Stomach smooth muscle (tissue), 2 donors: ENCODE measurements around the gene SCYL2.
"Not testable (repeated sequence)": the region's sequence is repeated elsewhere in the genome, so short reads cannot be mapped to it uniquely, and the experiment has no call there.

Source experiments
- H3K27ac ChIP-seq: one replicate; pipeline ENCODE4 v1.7.0; 2013; ENCODE audit warnings: mild to moderate bottlenecking, low read length, inconsistent platforms
- H3K27me3 ChIP-seq, 2 donors: one replicate each; pipeline ENCODE4 v1.7.0; 2013; ENCODE audit warnings: low read length in 2 of 2; ENCODE audit not compliant: insufficient read depth in 2 of 2, control insufficient read depth in 1 of 2
- H3K36me3 ChIP-seq, 2 donors: one replicate each; pipeline ENCODE4 v1.7.0; 2013; ENCODE audit warnings: low read length in 2 of 2; ENCODE audit not compliant: control insufficient read depth in 2 of 2, insufficient read depth in 2 of 2
- H3K4me1 ChIP-seq: one replicate; pipeline ENCODE4 v1.7.0; 2013; ENCODE audit warnings: low read length; ENCODE audit not compliant: control insufficient read depth, insufficient read depth
- H3K4me3 ChIP-seq, 2 donors: one replicate each; pipeline ENCODE4 v1.7.0; 2013; ENCODE audit warnings: low read length in 2 of 2
- H3K9ac ChIP-seq, 2 donors: one replicate each; pipeline ENCODE4 v1.7.0; 2013; ENCODE audit warnings: low read length in 2 of 2, mild to moderate bottlenecking in 1 of 2
- H3K9me3 ChIP-seq, 2 donors: one replicate each; pipeline ENCODE4 v1.7.0; 2013; ENCODE audit warnings: low read length in 2 of 2; ENCODE audit not compliant: control insufficient read depth in 2 of 2
- donor health status: healthy.
- donor health status: Pancreatic carcinoma.

Gene SCYL2

DNA sequence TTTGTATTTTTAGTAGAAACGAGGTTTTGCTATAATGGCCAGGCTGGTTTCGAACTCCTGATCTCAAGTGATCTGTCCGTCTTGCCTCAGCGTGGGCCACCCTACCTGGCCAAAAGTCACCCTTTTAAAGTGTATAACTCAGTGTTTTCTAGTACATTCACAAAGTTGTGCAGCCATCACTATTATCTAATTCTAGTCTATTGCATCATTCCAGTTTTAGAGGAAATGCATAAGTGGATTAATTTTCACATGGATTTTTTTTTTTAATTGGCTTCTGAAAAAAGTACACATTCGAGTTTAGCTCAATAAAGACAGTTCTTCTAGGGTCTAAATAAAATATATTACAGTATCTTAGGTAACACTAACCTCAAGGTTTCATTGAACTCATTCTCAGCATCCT lies 3.8 kb upstream of the SCYL2 start:
- Histone ChIP-seq H3K4me1 (no peaks in the 10 kb centered on the region), H3K27ac (no peak overlapping the region), H3K9me3 (no peaks in the 10 kb centered on the region), H3K27me3 (no peaks in the 10 kb centered on the region), H3K4me3 (no peak overlapping the region), H3K9ac (no peak overlapping the region), H3K36me3 (no peaks in the 10 kb centered on the region)

DNA sequence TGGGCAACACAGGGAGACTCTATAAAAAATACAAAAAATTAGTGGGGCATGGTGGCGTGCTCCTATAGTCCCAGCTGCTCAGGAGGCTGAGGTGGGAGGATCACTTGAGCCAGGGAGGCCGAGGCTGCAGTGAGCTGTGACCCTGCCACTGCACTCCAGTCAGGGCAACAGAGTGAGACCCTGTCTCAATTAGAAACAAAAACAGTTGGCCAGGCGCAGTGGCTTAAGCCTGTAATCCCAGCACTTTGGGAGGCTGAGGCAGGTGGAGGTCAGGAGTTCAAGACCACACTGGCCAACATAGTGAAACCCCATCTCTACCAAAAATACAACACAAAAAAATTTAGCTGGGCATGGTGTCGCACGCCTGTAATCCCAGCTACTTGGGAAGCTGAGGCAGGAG lies 1.9 kb upstream of the SCYL2 start:
- H3K9me3 ChIP-seq, H3K27ac ChIP-seq, H3K4me1 ChIP-seq, H3K27me3 ChIP-seq, H3K36me3 ChIP-seq, H3K9ac ChIP-seq, H3K4me3 ChIP-seq: not testable (repeated sequence)

DNA sequence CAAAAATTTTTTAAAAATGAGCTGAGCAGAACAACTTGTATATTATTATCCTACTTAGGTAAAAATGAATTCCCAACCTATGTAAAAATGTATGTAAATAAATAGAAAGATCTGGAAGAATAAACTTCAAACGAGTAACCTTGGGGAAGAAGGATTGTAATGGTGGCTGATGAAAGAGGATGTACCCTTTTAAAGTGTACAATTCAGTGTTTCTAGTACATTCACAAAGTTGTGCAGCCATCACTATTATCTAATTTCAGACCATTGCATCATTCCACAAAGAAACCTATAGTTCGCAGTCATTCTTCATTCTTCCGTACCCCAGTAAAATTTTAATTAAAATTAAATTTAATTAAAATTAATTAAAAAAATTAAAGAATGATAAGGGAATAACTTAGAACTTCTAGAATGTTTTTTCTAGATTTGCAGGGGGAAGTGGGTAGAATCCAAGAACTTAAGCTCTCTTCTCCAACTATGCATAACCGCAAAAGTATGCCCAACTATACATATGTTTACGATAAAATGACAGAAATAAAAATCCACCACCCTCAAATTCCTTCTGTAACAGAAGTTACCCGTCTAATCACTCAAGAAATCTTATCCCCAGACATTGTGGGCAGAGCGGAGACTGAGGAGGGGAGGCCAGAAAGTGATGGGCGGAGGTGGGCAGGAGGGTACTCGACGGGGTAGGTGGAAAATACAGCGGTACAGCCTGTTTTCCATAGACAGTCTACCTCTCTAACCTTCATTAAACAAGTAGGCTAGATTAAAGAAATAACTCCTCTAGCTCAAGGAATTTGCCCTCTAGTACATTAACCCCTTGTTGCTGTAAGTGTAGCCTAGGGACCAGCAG lies 1.0 kb upstream of the SCYL2 start:
- Histone ChIP-seq H3K9ac (peak overlapping the region; percentile 43 to 47), H3K4me1 (peaks cover 7% of the 10 kb centered on the region), H3K4me3 (peak overlapping the region; percentile 75 to 92), H3K27me3 (no peaks in the 10 kb centered on the region), H3K27ac (peak overlapping the region; percentile 93), H3K9me3 (no peaks in the 10 kb centered on the region), H3K36me3 (no peaks in the 10 kb centered on the region)

DNA sequence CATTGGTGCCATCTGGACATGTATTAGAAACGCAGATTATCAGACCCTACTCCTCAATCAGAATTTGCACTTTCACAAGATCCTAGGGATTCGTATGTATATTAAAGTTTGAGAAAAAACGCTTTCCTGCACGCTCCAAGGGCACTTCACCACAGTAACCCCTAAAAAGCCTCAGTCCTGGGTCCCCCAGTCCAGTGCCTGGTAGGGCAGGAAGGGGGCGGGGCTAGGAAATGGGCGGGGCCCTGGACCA lies 467 bp upstream of the SCYL2 start:
- Histone ChIP-seq H3K4me1 (peaks cover 7% of the 10 kb centered on the region), H3K9ac (peak overlapping the region; percentile 43 to 47)

DNA sequence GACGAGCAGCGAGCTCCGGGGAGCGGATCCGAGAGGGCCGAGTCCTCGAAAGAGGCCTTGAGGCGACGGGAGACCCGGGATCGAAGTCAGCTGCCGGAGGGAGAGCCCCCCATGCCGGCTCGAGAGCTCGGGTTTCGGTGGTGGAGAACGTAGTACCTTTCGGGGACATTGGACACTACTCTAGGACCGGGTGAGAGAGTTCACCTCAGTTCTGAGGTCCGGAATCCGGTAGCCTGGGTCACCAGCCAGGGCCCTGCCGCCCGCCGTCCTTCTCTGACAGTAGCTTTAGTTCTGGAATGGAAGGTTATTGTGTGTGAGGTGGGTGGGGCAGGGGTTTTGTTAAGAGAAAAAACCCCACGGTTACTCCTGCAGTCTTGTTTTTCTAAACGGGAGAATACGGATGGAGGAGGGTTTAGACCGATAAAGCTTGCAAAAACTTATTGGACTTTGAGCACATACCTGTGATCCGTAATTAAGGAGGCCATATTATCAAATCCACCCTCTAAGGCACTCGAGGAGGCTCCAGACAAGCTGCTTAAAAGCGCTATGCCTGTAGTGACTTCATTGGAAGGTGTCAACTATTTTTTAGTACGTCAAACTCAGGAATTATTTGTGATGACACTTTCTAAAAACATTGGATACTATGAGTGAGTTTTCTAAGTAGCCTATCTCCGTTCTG lies 765 bp downstream of the SCYL2 start:
- Histone ChIP-seq H3K27me3 (no peaks in the 10 kb centered on the region), H3K4me3 (peak overlapping the region; percentile 87 to 92), H3K4me1 (peaks cover 7% of the 10 kb centered on the region), H3K9ac (peak overlapping the region; percentile 95 to 97), H3K36me3 (no peaks in the 10 kb centered on the region), H3K9me3 (no peaks in the 10 kb centered on the region), H3K27ac (peak overlapping the region; percentile 93)

More for the DNA sequence above, 467 bp upstream of the SCYL2 start:
- H3K4me3 ChIP-seq = peak overlapping the region; percentile 75 to 92
- H3K9me3 ChIP-seq = no peaks in the 10 kb centered on the region
- peak overlapping the region; percentile 93 for H3K27ac ChIP-seq
- H3K36me3 ChIP-seq = no peaks in the 10 kb centered on the region
- no peaks in the 10 kb centered on the region for H3K27me3 ChIP-seq

DNA sequence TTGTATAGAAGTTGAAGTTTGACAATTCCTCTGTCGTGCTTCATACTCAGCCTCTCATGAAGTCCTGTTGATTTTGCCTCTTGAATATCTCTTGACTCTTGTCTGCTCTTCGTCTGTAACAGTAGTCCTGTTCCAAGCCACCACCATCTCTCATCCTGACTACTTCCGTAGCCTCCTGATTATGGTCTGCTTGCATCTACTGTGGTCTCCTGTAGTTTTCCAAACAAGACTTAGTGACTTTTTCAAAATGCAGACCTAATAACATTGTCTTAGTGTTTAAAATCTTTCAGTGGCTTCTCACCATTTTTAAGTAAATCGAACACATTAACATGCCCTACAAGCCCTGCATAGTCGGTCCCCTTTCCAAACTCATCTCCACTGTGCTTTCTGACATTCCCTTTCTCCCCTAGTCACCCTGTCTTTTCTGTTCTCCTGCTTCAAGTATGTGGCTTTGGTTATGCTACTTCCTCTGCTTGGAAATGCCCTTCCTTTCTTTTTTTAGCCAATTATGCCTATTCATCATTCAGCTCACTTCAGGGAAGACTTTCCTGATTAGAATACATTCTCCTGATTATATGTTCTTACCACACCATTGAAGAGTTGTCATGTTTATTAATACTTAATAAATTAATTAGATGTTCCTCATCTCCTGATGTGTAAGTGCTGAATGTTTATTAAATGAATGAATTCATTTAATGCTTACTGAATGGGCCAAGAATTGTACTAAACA lies 2.0 kb downstream of the SCYL2 start:
- Histone ChIP-seq H3K9me3 (no peaks in the 10 kb centered on the region), H3K27ac (no peak overlapping the region), H3K9ac (peak overlapping the region in 1 of 2 donors; percentile 95), H3K27me3 (no peaks in the 10 kb centered on the region), H3K4me3 (peak overlapping the region; percentile 47 to 87), H3K4me1 (peaks cover 7% of the 10 kb centered on the region), H3K36me3 (no peaks in the 10 kb centered on the region)

DNA sequence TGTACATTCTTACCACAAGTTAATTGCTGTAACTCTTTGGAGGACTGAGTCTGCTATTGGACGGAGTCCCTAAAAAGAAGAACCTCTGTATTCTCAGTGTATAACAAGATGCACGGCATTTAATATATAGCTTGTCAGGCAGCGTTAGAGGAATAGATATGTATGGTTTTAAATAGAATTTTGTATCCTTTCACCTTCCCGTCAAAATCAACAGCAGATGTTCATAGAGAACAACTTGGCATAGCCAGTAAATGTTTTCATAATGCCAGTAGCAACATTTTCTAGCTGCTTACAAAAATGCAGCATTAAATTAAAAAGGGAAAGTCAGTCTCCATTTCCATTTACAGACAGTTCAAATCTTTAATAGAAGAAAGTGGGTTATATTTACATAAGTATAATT lies 6.8 kb downstream of the SCYL2 start:
- peaks cover 5% of the 10 kb centered on the region for H3K4me1 ChIP-seq
- no peaks in the 10 kb centered on the region for H3K27me3 ChIP-seq
- H3K27ac ChIP-seq = no peak overlapping the region
- H3K9ac ChIP-seq = no peak overlapping the region
- H3K36me3 ChIP-seq = no peaks in the 10 kb centered on the region
- H3K4me3 ChIP-seq = no peak overlapping the region
- H3K9me3 ChIP-seq = no peaks in the 10 kb centered on the region

DNA sequence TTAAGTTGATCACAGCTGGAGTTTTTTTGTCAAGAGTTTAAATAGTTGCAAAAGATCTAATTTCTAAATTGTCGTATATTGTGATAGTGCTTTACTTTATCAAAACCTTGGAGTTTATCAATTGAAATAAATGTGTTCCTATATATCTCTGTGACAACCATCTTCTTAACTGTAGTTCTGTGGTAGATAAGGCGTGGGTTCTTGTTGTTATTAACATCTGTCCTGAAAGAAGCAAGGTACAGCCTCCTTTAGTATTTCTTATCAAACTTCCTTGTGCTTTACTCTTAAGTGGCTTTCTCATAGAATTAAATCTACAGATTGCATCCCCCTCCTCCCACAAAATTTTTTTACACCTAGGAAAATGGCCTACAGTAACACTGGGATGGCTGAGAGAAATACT lies 7.3 kb downstream of the SCYL2 start:
- no peaks in the 10 kb centered on the region for H3K27me3 ChIP-seq
- no peak overlapping the region for H3K4me3 ChIP-seq
- no peaks in the 10 kb centered on the region for H3K4me1 ChIP-seq
- H3K9me3 ChIP-seq = no peaks in the 10 kb centered on the region
- H3K9ac ChIP-seq = no peak overlapping the region
- no peak overlapping the region for H3K27ac ChIP-seq
- H3K36me3 ChIP-seq = no peaks in the 10 kb centered on the region

DNA sequence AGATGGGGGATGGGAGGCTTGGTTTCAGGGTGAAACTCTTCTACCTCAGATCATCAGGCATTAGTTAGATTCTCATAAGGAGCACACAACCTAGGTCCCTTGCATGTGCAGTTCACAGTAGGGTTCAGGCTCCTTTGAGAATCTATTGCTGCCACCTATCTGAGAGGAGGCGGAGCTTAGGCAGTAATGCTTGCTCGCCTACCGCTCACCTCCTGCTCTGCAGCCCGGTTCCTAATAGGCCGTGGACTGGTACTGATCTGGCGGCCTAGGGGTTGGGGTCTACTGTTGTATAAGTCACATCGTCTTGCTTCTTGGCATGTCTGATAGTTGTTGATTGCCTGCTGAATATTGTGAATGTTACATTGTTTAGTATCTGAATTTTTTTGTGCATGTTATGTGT lies 12.2 kb downstream of the SCYL2 start:
- H3K27ac ChIP-seq = no peak overlapping the region
- no peaks in the 10 kb centered on the region for H3K27me3 ChIP-seq
- no peak overlapping the region for H3K4me3 ChIP-seq
- H3K4me1 ChIP-seq = no peaks in the 10 kb centered on the region
- H3K36me3 ChIP-seq = no peaks in the 10 kb centered on the region
- H3K9ac ChIP-seq = no peak overlapping the region
- H3K9me3 ChIP-seq = no peaks in the 10 kb centered on the region

DNA sequence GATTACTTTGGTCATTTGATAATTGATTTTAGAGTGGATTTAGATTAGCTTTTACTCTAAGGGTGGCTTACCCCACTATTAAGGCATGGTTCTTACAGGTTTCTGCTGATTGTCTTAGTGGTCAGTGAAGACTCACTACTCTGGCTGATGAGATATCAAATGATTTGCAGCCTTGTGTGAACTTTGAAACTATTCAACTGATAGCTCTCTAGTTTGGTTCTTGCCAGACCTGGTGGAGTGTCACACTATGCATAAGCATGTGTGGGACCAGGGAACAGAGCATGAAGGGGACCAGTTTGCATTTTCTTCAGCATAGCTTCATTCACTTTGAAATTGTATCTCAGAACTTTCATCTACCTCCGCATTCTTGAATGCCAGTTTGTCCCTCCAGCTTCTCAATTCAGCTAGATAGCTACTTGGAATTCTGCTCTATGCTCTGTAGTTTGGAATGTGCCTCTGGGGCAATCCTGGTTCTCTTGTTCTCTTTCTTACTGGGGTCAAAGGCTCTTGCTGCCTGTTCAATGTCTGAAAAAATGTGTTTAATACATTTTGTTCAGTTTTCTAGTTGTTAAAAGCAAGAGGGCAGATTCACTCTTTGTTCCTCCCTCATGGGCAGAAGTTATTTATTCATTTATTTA lies 12.7 kb downstream of the SCYL2 start:
- H3K9me3 ChIP-seq = no peaks in the 10 kb centered on the region
- H3K4me3 ChIP-seq = no peak overlapping the region
- H3K4me1 ChIP-seq = no peaks in the 10 kb centered on the region
- no peaks in the 10 kb centered on the region for H3K36me3 ChIP-seq
- H3K9ac ChIP-seq = peak overlapping the region in 1 of 2 donors; percentile 14
- H3K27ac ChIP-seq = no peak overlapping the region
- H3K27me3 ChIP-seq = no peaks in the 10 kb centered on the region
